ENCODE results near the gene CCP110.

Gene CCP110, protein sequence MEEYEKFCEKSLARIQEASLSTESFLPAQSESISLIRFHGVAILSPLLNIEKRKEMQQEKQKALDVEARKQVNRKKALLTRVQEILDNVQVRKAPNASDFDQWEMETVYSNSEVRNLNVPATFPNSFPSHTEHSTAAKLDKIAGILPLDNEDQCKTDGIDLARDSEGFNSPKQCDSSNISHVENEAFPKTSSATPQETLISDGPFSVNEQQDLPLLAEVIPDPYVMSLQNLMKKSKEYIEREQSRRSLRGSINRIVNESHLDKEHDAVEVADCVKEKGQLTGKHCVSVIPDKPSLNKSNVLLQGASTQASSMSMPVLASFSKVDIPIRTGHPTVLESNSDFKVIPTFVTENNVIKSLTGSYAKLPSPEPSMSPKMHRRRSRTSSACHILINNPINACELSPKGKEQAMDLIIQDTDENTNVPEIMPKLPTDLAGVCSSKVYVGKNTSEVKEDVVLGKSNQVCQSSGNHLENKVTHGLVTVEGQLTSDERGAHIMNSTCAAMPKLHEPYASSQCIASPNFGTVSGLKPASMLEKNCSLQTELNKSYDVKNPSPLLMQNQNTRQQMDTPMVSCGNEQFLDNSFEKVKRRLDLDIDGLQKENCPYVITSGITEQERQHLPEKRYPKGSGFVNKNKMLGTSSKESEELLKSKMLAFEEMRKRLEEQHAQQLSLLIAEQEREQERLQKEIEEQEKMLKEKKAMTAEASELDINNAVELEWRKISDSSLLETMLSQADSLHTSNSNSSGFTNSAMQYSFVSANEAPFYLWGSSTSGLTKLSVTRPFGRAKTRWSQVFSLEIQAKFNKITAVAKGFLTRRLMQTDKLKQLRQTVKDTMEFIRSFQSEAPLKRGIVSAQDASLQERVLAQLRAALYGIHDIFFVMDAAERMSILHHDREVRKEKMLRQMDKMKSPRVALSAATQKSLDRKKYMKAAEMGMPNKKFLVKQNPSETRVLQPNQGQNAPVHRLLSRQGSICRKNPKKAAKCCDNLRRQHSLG

DNA sequence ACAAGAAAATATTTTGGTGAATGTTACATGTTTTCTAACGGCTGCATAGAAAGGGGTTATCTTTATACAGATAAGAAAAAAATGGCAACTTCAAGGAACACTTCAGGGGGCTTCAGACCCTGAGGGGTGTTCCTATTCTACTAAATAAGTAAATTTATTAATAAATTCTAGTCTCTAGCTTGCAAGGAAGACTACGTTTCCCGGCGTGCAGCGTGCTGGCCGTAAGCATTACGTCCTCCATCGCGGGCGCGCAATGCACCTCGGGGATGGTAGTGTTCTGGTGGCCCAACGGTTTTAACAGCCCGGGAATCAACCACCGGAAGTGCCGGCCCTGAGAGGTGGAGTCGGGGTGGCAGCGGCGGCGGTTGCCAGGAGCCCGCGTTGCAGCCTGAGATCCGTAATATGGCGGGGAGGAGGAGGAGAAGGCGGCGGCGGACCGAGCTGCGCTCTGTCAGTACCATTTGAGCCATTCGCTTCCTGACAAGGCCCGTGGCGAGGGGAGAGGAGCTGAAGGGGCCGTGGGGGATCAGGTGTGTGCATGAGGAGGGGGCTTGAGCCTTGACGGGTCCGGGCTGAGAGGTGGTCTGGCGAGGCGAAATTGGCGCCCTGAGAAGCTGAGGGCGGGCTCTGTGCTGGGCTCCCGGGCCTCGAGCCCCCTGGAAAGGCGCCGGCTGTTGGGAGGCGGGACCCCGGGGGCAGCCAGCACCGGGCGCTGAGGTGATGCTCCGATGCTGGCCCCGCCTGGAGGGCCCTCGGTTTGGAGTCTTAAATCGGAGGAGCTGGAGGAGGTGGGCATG is at the start of gene CCP110:
TSS of gene CCP110 (plus strand) at position 384 of the 797 bp plus-strand sequence. CDS start 3,940 bp downstream, outside the sequence.
- DNase-seq (ENCODE audit: low read depth, low spot score) = peak; percentile 94

DNA sequence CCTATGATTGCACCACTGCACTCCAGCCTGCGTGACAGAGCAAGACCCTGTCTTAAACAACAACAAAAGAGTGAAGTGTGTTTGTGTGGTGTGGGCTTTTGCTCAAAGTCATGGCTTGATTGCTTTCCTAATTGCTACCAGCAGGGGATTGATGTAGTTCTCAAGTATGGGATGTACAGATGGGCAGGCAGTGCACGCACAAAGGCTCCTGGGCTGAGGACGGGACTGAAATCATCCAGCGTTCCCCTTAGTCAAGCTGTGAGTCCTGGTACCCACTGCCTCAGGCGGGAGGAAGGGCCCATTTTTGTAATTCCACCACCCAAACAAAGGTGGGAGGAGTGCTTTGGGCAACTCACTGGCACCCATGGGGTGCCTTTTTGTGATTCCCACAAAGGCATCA is 49.1 kb upstream of the CCP110 start:
- peak; percentile 54 for DNase-seq (ENCODE audit: low read depth, low spot score)

- no peak for DNase-seq (ENCODE audit: low read depth, low spot score)
These were observed 45.2 kb upstream of the CCP110 start for GRCh38 chr16:19478505-19478904.

- peak; percentile 66 for DNase-seq (ENCODE audit: low read depth, low spot score)
These were observed 44.4 kb upstream of the CCP110 start for GRCh38 chr16:19479302-19479721.

- no peak for DNase-seq (ENCODE audit: low read depth, low spot score)
These were observed 42.4 kb upstream of the CCP110 start for GRCh38 chr16:19481296-19481695.

DNA sequence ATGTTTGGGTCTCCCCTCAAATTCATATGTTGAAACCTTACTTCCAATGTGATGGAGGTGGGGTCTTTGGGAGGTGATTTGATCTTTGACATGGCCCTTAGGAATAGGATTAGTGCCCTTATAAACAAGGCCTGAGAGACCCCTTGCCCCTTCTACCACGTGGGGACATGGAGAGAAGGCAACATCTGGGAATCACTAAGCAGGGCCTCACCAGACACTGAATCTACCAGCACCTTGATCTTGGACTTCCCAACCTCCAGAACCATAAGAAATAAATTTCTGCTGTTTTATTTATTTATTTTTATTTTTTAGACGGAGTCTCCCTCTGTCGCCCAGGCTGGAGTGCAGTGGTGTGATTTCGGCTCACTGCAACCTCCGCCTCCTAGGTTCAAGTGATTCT is 42.0 kb upstream of the CCP110 start:
- no peak for DNase-seq (ENCODE audit: low read depth, low spot score)

- no peak for DNase-seq (ENCODE audit: low read depth, low spot score)
These were observed 41.5 kb upstream of the CCP110 start for GRCh38 chr16:19482291-19482690.

DNA sequence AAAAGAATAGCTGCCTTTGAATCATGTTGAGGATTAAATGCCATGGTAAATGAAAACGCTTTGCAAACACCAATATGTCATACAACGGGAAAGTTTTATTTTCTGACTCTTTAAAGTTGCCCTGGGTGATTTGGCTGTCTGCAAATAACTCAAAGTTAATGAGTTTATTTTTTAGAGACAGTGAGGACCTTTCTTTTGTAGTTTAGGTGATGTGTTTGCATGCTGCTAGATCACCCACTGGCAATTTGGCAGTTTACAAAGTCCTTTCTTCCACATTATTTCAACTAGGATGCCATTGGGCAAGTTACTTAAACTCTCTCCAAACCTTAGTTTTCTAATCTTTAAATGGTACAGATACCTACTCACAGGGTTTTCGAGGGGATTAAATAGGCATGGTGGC is 39.6 kb upstream of the CCP110 start:
- DNase-seq (ENCODE audit: low read depth, low spot score) = no peak

DNA sequence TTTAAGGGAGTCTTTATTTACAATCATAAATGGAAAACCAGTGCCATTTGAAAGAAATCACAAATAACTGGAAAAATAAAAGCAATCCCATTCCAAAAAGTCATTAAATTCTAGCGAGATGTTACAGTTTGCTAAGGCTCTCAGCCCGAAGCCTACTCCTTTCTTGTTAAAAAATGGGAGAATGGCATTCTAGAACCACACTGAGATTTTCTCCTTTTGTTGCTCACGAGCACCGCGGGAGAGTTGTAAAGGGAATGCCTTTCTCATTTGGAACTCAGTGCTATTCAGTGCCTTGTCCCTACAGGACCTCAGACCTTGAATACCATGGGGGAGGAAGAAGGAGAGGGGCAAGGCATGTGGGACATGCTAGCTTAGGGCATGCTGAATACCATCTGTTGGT is 38.1 kb upstream of the CCP110 start:
- no peak for DNase-seq (ENCODE audit: low read depth, low spot score)

DNA sequence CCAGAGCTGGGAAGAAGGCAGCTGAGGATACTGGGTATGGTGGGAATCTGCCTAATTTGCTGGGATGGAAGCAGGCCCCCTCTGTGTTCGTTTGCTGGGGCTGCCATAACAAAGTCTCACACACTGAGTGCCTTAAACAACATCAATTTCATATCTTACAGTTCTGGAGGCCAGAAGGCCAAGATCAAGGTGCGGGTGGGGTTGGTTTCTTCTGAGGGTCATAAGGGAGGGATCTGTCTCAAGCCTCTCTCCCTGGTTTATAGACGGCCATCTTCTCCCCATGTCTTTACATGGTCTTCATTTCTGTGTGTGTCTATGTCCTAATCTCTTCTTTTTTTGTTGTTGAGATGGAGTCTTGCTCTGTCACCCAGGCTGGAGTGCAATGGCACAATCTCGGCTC is 37.7 kb upstream of the CCP110 start:
- DNase-seq (ENCODE audit: low read depth, low spot score) = no peak

- DNase-seq (ENCODE audit: low read depth, low spot score) = no peak
These were observed 36.9 kb upstream of the CCP110 start for GRCh38 chr16:19486750-19487325.

GRCh38 chr16:19488213-19488640 is 35.5 kb upstream of the CCP110 start:
- DNase-seq (ENCODE audit: low read depth, low spot score) = no peak

- no peak for DNase-seq (ENCODE audit: low read depth, low spot score)
These were observed 33.1 kb upstream of the CCP110 start for GRCh38 chr16:19490619-19491018.

DNA sequence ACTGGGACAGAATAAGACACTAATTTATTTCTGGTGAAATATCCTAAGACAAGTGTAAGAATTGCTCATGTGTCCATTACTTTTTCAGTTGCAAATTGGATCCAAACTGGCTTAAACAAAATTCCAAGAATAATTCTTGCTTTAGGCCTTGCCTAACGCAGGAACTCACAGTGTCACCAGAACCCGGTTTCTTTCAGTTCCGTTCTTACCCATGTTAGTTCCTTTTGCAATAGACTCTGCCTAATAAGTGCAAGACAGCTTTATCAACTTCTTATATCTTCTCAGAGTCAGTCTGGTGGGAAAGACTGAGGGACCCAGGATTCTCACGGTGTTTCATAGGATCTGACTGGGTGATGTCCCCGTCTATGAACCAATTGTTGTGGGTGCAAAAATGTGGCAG is 26.6 kb upstream of the CCP110 start:
- no peak for DNase-seq (ENCODE audit: low read depth, low spot score)

GRCh38 chr16:19499006-19499405 is 24.7 kb upstream of the CCP110 start:
- DNase-seq (ENCODE audit: low read depth, low spot score) = no peak

DNA sequence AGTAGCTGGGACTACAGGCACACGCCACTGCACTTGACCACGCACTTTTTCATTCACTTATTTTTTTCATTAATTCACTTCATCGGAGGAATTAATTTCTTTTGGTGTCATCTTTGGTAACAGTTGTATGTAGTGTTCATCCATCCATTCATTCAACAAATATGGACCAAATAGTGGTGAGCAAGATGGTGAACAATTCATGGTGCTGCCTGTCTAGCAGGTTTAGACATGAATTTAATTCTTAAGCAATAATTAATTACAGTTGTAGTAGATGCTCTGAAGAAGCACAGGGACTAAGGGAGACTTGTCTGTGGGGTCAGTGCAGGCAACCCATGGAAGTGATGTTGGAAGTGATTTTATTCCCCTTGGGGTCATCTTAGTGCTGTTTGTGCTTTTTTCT is 24.3 kb upstream of the CCP110 start:
- no peak for DNase-seq (ENCODE audit: low read depth, low spot score)

GRCh38 chr16:19502395-19503131 is 21.2 kb upstream of the CCP110 start:
- DNase-seq (ENCODE audit: low read depth, low spot score) = peak; percentile 63

- no peak for DNase-seq (ENCODE audit: low read depth, low spot score)
These were observed 20.2 kb upstream of the CCP110 start for GRCh38 chr16:19503461-19504075.

- DNase-seq (ENCODE audit: low read depth, low spot score) = no peak
These were observed 18.0 kb upstream of the CCP110 start for GRCh38 chr16:19505600-19506303.

All from ELF-1 (cell line).